Stomach (tissue), 9 donors: ENCODE results near the gene SHBG. TPM values are rescaled to one million over a fixed set of nuclear protein-coding genes. Genes with fewer than 3 reads are reported as not detected.

Experiments
- DNase-seq, 2 donors: peaks; one replicate each; pipeline versions ENCODE4 v3.0.0 to v3.0.0-alpha.2; 2013 to 2019
- H3K27ac ChIP-seq, 5 donors: fragments of 200-600 bp in 4 of 5; sonication (generic) in 4 of 5; one replicate each; pipeline ENCODE4 v1.5.1; 2013 to 2019; ENCODE audit warnings: mild to moderate bottlenecking in 1 of 5, moderate library complexity in 1 of 5
- H3K27me3 ChIP-seq, 3 donors: fragments of 200-600 bp; sonication (generic); one replicate each; pipeline ENCODE4 v1.5.1; 2017 to 2019; ENCODE audit warnings: mixed run types in 1 of 3
- H3K36me3 ChIP-seq, 4 donors: fragments of 200-600 bp; sonication (generic); 1 replicate in 3 of 4; 2 replicates in 1 of 4; pipeline ENCODE4 v1.5.1; 2016 to 2019
- H3K4me1 ChIP-seq, 4 donors: fragments of 200-600 bp; sonication (generic); one replicate each; pipeline ENCODE4 v1.5.1; 2016 to 2019
- H3K4me3 ChIP-seq, 4 donors: fragments of 200-600 bp; sonication (generic) in 3 of 4; one replicate each; pipeline ENCODE4 v1.5.1; 2016 to 2019; ENCODE audit warnings: mild to moderate bottlenecking in 1 of 4
- H3K9me3 ChIP-seq, 4 donors: fragments of 200-600 bp; sonication (generic); one replicate each; pipeline ENCODE4 v1.5.1; 2016 to 2019
- EP300 ChIP-seq: sonication (generic); formaldehyde crosslinking; IDR thresholded peaks from one replicate; pipeline ENCODE4 v1.6.1; 2017; ENCODE audit warnings: antibody characterized with exemption
- POLR2A ChIP-seq, 4 donors: fragments of 450-650 bp; IDR thresholded peaks; one replicate each; pipeline ENCODE4 v1.6.1; 2016; ENCODE audit warnings: antibody characterized with exemption in 4 of 4, control low read depth in 2 of 4, mild to moderate bottlenecking in 1 of 4, moderate library complexity in 1 of 4
- POLR2AphosphoS5 ChIP-seq, 3 donors: sonication (generic); formaldehyde crosslinking; IDR thresholded peaks; one replicate each; pipeline ENCODE4 v1.6.1; 2016; ENCODE audit warnings: antibody characterized with exemption in 3 of 3
- WGBS, 5 donors: extraction: QIAGEN DNeasy Blood & Tissue Kit in 3 of 5; methylation state at CpG; one replicate each; pipeline versions ENCODE4 v1.1.5 to v1.1.7; 2013 to 2018; 5-methylcytosine and 5-hydroxymethylcytosine counted together
- intact Hi-C: fragments of 100-400 bp; cut with DNase I; formaldehyde crosslinking; loops from one replicate; pipeline ENCODE4 v1.15.1; 2023; ENCODE audit warnings: low total_unique reads
- polyA plus RNA-seq, 3 donors: library from polyadenylated mRNA; stranded (reverse); fragments of 200-250 nt; gene quantifications; one replicate each; pipeline ENCODE4 v1.2.3, GENCODE V29; 2013
- total RNA-seq, 5 donors: library from RNA; depleted of rRNA; stranded (reverse); fragments of >200 nt; gene quantifications; one replicate each; pipeline versions ENCODE4 v1.1.0 to v1.2.3, GENCODE V29; 2014 to 2016
- TF ChIP-seq, protein P1 (sequence below), 7 experiments: fragments of 450-650 bp in 4 of 7; fragments of 200-600 bp in 3 of 7; sonication (generic) in 3 of 7; IDR thresholded peaks; one replicate each; pipeline ENCODE4 v1.5.1; 2016 to 2019; ENCODE audit warnings: antibody characterized with exemption in 7 of 7, control low read depth in 2 of 7, mild to moderate bottlenecking in 1 of 7
- donor health status: healthy with polysubstance abuse.
- donor health status: Bipolar disorder and iron deficiency.
- donor health status: healthy.

The SHBG gene
- total and polyA plus RNA-seq, 8 donors = 0.20 to 1.2 (median 0.37) TPM; not detected in 5

DNA sequence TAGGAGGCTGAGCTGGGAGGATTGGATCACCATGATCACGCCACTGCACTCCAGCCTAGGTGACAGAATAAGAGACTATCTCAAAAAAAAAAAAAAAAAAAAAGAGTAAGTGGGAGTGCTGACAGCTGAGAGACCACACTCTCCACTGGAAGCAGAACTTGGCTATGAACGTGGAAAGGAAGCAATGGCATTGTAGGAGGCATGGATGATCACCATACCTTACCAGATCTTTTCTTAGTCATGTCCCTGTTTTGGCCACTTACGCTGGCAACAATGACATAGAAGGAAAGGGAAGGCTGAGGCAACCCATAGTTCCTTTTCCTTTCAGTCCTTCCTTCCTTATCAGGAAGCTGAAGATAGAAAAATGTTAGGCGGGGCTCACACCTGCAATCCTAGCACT is 17.1 kb downstream of the SHBG start:
- DNase-seq = no peak
- Histone ChIP-seq H3K27me3 (peaks cover 0 to 38% (median 24%) of the 10 kb centered on the region in 3 donors), H3K36me3 (no peaks in the 10 kb centered on the region), H3K27ac (no peak overlapping the region), H3K4me3 (no peak overlapping the region), H3K9me3 (no peaks in the 10 kb centered on the region), H3K4me1 (peaks cover 18 to 23% (median 20%) of the 10 kb centered on the region in 4 donors)
- TF ChIP-seq POLR2AphosphoS5 (IDR thresholded peaks at IDR 0.05) (no peak), EP300 (no peak), POLR2A (IDR thresholded peaks at IDR 0.05) (no peak)
- TF ChIP-seq, protein P1, sequence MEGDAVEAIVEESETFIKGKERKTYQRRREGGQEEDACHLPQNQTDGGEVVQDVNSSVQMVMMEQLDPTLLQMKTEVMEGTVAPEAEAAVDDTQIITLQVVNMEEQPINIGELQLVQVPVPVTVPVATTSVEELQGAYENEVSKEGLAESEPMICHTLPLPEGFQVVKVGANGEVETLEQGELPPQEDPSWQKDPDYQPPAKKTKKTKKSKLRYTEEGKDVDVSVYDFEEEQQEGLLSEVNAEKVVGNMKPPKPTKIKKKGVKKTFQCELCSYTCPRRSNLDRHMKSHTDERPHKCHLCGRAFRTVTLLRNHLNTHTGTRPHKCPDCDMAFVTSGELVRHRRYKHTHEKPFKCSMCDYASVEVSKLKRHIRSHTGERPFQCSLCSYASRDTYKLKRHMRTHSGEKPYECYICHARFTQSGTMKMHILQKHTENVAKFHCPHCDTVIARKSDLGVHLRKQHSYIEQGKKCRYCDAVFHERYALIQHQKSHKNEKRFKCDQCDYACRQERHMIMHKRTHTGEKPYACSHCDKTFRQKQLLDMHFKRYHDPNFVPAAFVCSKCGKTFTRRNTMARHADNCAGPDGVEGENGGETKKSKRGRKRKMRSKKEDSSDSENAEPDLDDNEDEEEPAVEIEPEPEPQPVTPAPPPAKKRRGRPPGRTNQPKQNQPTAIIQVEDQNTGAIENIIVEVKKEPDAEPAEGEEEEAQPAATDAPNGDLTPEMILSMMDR (IDR thresholded peaks at IDR 0.05) = no peak
- 69 to 82% (median 74%) methylated on average over 4 of the region's 4 CpGs for WGBS, 5 donors
- intact Hi-C loops = no loop called here

DNA sequence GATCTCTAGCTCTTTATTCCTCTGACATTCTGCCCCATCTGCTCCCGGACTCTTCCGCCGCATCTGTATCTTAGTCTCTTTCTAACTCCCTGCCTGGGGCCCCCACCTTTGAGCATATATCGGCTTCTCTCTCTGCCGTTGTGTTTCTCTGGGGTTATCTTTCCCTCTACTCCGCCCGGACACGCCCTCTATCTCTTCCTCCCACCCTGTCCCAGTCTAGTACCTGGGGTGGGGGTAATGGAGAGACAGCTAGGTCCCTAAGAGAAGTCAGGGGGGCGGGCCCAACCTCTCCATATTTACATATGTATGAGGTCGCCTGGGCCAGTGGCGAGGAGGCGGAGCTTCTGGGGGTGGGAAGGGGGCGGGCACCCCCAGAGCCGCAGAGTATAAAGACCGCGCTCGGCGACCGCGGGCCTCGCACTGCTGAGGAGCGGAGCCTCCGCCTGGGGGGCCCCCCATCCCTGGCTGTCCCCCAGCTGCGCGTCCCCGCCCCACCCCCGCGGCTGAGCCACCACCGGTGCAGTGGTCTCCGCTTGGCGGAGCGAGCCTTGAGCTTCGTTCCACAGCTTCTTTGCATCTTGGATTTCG is 20.7 kb downstream of the SHBG start, which contains the start of gene ATP1B2:
TSS of gene ATP1B2 (plus strand) at position 418 of the 588 bp plus-strand sequence. CDS start 593 bp downstream, outside the sequence.
- H3K27me3 ChIP-seq = peaks cover 0 to 52% (median 28%) of the 10 kb centered on the region in 3 donors
- intact Hi-C loops = no loop called here
- H3K36me3 ChIP-seq = no peaks in the 10 kb centered on the region

DNA sequence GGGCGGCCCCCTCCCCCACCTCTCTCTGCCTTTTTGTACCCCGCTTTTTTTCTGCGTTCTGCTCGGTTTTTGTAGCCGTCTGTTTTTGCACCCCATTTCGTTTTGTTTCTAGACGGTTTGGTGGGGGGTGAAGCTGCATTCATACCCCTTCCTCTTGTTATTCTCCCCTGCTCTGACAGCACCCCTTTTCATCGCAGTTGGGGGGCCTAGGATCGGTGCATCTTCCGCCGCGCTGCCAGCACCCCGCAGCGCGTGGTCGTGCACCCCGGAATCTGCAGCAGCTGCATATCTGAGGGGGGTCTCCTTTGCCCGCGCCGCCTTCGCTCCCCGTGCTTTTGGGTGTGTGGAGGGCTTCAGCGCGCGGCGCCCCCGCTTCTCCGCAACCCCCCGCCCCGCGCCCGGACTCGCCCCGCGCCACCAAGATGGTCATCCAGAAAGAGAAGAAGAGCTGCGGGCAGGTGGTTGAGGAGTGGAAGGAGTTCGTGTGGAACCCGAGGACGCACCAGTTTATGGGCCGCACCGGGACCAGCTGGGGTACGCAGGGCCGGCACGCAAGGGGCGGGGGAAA is 21.2 kb downstream of the SHBG start:
- DNase-seq = no peak
- no peak for TF ChIP-seq EP300
- 0 to 2% (median 1%) methylated on average over 36 to 45 of the region's 45 CpGs for WGBS, 5 donors
- intact Hi-C loops = no loop called here
- H3K4me1 ChIP-seq = peaks cover 18 to 23% (median 20%) of the 10 kb centered on the region in 4 donors
- peak overlapping the region; percentile 45 to 67 (median 54) for H3K4me3 ChIP-seq
- peaks cover 0 to 52% (median 28%) of the 10 kb centered on the region in 3 donors for H3K27me3 ChIP-seq
- no peaks in the 10 kb centered on the region for H3K9me3 ChIP-seq
- peak overlapping the region in 4 of 5 donors; percentile 3 to 80 (median 36) for H3K27ac ChIP-seq
- no peaks in the 10 kb centered on the region for H3K36me3 ChIP-seq

More for the DNA sequence above, 20.7 kb downstream of the SHBG start, which contains the start of gene ATP1B2:
- 0 to 2% (median 1%) methylated on average over 27 to 34 of the region's 34 CpGs for WGBS, 5 donors
- Histone ChIP-seq H3K27ac (peak within 1 kb of the TSS in 4 of 5 donors; percentile 3 to 80 (median 36)), H3K9me3 (no peaks in the 10 kb centered on the region), H3K4me1 (peaks cover 18 to 23% (median 20%) of the 10 kb centered on the region in 4 donors), H3K4me3 (peak within 1 kb of the TSS; percentile 45 to 67 (median 54))
- DNase-seq = peak; percentile 72 to 91
- TF ChIP-seq POLR2AphosphoS5 (IDR thresholded peaks at IDR 0.05) (no peak), EP300 (no peak), POLR2A (IDR thresholded peaks at IDR 0.05) (no peak)
- TF ChIP-seq, protein P1 (IDR thresholded peaks at IDR 0.05) = no peak

DNA sequence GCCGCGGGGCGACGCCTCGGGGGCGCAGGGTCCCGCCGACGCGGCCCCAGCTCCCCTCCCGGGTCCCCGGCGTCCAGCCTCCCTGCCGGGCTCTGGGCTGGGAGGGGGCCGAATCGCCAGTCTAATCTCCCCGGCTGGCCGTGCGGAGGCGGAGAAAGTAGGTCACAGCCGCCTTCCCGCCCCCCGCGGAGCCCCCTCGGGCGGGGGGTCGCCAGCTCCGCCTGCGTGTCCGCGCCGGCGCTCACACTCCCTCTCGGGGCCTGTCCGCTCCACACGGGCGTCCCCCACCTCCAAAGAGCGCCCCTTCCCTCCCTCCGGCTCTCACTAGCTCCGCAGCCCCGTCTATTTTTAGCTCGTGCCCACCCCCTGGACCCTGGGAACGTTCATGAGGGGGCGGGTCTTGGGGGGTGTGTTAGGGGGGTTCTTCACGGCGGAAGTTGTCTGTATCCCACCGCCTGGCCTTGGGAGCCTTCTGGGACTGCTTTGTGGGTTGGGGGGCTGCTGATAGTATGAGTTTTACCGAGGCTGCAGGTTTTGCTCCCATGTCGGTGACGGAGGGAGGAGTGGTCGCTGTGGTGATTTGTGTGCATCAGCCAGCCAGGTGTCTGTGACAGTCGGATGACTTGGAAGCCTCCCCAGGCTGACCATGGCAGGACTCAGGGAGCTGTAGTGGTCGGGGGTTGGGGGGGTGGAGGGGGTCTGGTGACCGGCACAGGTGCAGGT is 21.9 kb downstream of the SHBG start:
- intact Hi-C loops = no loop called here
- Histone ChIP-seq H3K9me3 (no peaks in the 10 kb centered on the region), H3K36me3 (no peaks in the 10 kb centered on the region), H3K4me3 (peak overlapping the region; percentile 45 to 67 (median 54)), H3K27ac (peak overlapping the region in 4 of 5 donors; percentile 3 to 80 (median 36)), H3K27me3 (peaks cover 0 to 52% (median 28%) of the 10 kb centered on the region in 3 donors), H3K4me1 (peaks cover 18 to 27% (median 20%) of the 10 kb centered on the region in 4 donors)
- WGBS, 5 donors = 4 to 8% (median 6%) methylated on average over 29 to 54 of the region's 54 CpGs
- TF ChIP-seq, protein P1 (IDR thresholded peaks at IDR 0.05) = no peak
- TF ChIP-seq POLR2A (IDR thresholded peaks at IDR 0.05) (no peak), POLR2AphosphoS5 (IDR thresholded peaks at IDR 0.05) (no peak), EP300 (no peak)
- DNase-seq = peak in 1 of 2 donors; percentile 89
